ENCODE results near the gene NRXN2.

Gene NRXN2

DNA sequence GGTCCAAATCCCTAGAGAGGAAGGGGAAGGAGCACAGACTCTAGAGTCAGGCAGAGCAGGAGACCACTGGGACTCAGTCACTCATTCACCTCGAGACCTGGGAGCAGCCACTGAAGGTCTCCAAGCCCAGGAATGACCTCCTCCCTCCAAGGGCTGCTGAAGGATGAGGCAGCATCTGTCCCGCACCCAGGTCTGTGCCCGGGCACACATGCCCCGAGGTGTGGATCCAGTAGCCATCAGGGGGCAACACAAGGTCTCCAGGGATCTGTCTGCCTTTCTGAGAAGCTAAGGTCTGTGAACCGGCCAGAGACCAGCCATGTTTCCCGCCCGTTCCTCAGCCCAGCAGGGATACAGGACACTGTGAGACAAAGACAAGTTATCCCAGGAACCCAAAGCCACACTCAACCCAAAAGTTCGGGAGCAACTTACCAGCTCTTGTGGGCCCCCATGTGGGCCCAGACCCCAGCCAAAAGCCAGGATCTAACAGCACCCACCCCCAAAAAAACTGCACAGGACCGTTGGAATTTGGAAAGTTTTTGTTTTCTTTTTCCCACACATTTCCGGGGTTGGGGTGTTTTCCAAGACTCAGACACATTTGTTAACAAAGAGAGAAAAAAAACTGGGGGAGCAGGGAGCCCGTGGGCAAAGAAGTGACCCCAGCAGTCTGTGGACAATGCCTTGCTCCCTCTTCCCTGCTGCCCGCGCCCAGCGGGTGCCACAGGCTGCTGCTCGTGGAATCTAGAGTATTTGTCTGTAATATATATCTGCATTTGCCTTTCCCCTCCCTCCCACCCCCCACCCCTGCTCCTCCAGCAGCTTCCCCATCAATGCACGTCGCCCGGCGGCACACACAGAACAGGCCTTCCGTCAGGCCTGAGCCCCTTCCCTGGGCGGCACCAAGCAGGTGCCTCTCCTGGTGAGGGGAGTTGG is 117.1 kb downstream of the NRXN2 start:
- TF ChIP-seq TAF1 (IDR thresholded peaks at IDR 0.05; ENCODE audit: borderline replicate concordance, insufficient read depth, low read length) (no peak), FOXP2 (optimal IDR thresholded peaks at IDR 0.05; ENCODE audit: borderline replicate concordance, extremely low read depth, extremely low read length, insufficient read depth) (no peak), SIN3A (IDR thresholded peaks at IDR 0.05; ENCODE audit: borderline replicate concordance, insufficient read depth, low read length) (no peak), POLR2AphosphoS5 (IDR thresholded peaks at IDR 0.05; ENCODE audit: low read depth, low read length) (no peak)
- TF ChIP-seq, protein P1, sequence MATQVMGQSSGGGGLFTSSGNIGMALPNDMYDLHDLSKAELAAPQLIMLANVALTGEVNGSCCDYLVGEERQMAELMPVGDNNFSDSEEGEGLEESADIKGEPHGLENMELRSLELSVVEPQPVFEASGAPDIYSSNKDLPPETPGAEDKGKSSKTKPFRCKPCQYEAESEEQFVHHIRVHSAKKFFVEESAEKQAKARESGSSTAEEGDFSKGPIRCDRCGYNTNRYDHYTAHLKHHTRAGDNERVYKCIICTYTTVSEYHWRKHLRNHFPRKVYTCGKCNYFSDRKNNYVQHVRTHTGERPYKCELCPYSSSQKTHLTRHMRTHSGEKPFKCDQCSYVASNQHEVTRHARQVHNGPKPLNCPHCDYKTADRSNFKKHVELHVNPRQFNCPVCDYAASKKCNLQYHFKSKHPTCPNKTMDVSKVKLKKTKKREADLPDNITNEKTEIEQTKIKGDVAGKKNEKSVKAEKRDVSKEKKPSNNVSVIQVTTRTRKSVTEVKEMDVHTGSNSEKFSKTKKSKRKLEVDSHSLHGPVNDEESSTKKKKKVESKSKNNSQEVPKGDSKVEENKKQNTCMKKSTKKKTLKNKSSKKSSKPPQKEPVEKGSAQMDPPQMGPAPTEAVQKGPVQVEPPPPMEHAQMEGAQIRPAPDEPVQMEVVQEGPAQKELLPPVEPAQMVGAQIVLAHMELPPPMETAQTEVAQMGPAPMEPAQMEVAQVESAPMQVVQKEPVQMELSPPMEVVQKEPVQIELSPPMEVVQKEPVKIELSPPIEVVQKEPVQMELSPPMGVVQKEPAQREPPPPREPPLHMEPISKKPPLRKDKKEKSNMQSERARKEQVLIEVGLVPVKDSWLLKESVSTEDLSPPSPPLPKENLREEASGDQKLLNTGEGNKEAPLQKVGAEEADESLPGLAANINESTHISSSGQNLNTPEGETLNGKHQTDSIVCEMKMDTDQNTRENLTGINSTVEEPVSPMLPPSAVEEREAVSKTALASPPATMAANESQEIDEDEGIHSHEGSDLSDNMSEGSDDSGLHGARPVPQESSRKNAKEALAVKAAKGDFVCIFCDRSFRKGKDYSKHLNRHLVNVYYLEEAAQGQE (IDR thresholded peaks at IDR 0.05; ENCODE audit: insufficient read depth in 1 of 2, low read depth in 2 of 2, low read length in 2 of 2) = no peak

DNA sequence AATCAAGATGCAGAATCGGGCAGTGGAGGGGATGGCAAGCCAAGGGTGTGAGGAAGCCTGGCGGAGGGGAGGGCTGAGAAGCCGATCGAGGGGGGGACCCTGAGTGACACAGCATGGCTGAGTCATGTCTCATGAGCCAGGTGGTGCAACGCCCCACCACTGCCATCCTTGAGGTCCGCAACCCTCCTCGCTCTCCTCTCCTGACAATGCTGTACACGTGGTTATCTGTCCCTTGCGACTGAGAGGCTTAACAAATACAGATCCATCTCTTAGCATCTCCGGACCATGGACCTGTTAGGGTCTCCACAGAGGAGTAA is 117.8 kb downstream of the NRXN2 start:
- TF ChIP-seq TAF1 (IDR thresholded peaks at IDR 0.05; ENCODE audit: borderline replicate concordance, insufficient read depth, low read length) (no peak), POLR2AphosphoS5 (IDR thresholded peaks at IDR 0.05; ENCODE audit: low read depth, low read length) (no peak), SIN3A (IDR thresholded peaks at IDR 0.05; ENCODE audit: borderline replicate concordance, insufficient read depth, low read length) (no peak), FOXP2 (optimal IDR thresholded peaks at IDR 0.05; ENCODE audit: borderline replicate concordance, extremely low read depth, extremely low read length, insufficient read depth) (no peak)
- TF ChIP-seq, protein P1 (IDR thresholded peaks at IDR 0.05; ENCODE audit: insufficient read depth in 1 of 2, low read depth in 2 of 2, low read length in 2 of 2) = no peak

DNA sequence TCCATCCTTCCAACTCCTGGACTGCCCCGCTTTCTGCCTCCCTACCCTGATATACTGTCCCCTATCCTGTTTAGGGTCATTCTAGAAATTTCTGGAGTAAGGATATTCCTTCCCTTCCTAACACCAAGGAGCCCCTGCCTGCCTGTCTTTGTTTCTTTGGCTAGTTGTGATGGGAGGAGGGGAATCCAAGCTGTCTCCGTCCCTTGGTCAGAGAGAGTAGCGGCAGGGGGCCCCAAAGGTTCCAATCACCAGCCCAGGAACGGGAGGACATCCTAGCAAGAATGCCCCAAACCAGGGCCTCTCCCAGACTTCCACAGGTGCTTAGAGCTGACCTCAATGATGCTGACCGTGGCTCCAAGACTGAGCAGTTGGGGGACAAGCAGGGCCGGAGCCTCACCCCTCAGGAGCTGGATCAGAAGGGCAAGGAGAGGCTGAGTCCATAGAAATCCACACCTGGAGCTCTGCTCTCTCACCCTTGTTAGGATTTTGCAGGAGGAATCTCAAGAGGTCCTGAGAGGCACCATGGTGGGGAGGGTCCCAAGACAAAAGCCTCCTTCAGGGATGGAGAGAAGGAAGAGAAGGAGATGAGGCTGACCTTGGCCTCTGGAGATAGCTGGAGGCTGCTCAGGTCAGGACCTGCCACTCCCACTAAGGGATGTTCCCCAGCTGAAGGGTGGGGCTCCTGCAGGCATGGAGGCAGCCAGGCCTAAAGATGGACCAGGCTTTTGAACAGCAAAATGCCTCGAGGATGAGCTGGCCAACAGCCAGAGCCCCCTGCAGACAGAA is 118.3 kb downstream of the NRXN2 start:
- TF ChIP-seq POLR2AphosphoS5 (IDR thresholded peaks at IDR 0.05; ENCODE audit: low read depth, low read length) (no peak), TAF1 (IDR thresholded peaks at IDR 0.05; ENCODE audit: borderline replicate concordance, insufficient read depth, low read length) (no peak), FOXP2 (optimal IDR thresholded peaks at IDR 0.05; ENCODE audit: borderline replicate concordance, extremely low read depth, extremely low read length, insufficient read depth) (no peak), SIN3A (IDR thresholded peaks at IDR 0.05; ENCODE audit: borderline replicate concordance, insufficient read depth, low read length) (no peak)
- TF ChIP-seq, protein P1 (IDR thresholded peaks at IDR 0.05; ENCODE audit: insufficient read depth in 1 of 2, low read depth in 2 of 2, low read length in 2 of 2) = no peak

DNA sequence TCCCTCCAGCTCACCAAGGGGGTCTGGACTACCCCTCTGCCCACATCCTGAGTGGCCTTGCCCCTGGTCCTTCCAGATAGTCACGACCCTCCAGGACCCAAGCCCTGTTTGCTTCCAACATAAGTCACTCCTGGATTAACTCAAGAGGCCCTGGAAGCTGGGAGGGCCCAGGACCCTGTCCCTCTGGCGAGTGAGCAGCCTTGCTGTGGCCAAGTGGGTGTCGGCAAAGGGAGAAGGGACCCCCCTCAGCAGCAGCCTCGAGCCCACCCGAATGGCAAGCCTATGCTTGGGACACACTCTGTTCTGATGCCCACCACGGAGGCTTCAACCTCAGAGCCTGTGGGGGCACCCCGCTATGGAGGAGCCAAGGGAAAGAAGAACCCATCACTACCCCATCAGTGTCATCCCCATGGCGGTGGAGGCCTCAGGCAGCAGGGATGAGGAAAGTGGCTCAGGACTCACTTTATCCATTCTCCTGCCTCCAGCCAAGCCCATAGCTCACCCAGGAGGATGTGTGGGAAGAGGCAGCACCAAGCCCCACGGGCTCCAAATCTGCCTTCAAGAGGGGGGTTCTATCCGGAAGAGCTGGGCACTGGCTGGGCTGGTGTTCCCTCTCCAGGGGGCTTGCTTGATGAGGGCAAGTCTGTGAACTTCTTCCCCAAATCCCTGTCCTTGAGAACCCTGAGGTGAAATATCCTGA is 119.4 kb downstream of the NRXN2 start:
- no peak for TF ChIP-seq FOXP2 (optimal IDR thresholded peaks at IDR 0.05; ENCODE audit: borderline replicate concordance, extremely low read depth, extremely low read length, insufficient read depth)
- no peak for TF ChIP-seq SIN3A (IDR thresholded peaks at IDR 0.05; ENCODE audit: borderline replicate concordance, insufficient read depth, low read length)
- TF ChIP-seq TAF1 (IDR thresholded peaks at IDR 0.05; ENCODE audit: borderline replicate concordance, insufficient read depth, low read length) = no peak
- TF ChIP-seq, protein P1 (IDR thresholded peaks at IDR 0.05; ENCODE audit: insufficient read depth in 1 of 2, low read depth in 2 of 2, low read length in 2 of 2) = no peak
- TF ChIP-seq POLR2AphosphoS5 (IDR thresholded peaks at IDR 0.05; ENCODE audit: low read depth, low read length) = no peak
